ENCODE results near the gene DGCR8. TPM values are rescaled to one million over a fixed set of nuclear protein-coding genes. Genes with fewer than 3 reads are reported as not detected.

DGCR8 gene
- total and polyA plus RNA-seq, 2 of the 4 experiments (the other 2 are of a cell fraction) = 16.7 to 25.3 TPM

- Histone ChIP-seq H3K4me2 (ENCODE audit: low read depth, low read length) (no peak overlapping the region), H2BK15ac (ENCODE audit: low read depth, low read length) (no peak overlapping the region), H2BK20ac (ENCODE audit: low read depth, low read length) (no peak overlapping the region), H3K27ac (ENCODE audit: insufficient read depth, low read length) (no peak overlapping the region), H3K27me3 (ENCODE audit: control insufficient read depth, insufficient read depth, low read length) (no peaks in the 10 kb centered on the region), H4K5ac (ENCODE audit: low read depth, low read length) (no peak overlapping the region), H3K23ac (ENCODE audit: low read depth, low read length) (no peak overlapping the region), H3K14ac (replicated peaks; ENCODE audit: low read depth, low read length) (no peak overlapping the region), H3K79me1 (ENCODE audit: low read depth in 1 of 2, low read length in 2 of 2) (peaks cover 3 to 27% of the 10 kb centered on the region in 2 experiments; a peak in 3 of 4 replicates), H3K36me3 (ENCODE audit: control insufficient read depth, insufficient read depth, low read length) (peaks cover 13% of the 10 kb centered on the region; the same call in 1 of the 2 replicates), H2BK5ac (ENCODE audit: low read depth, low read length, poor library complexity, severe bottlenecking) (no peak overlapping the region), H2AK5ac (ENCODE audit: low read depth, low read length) (no peak overlapping the region), H3K4me1 (ENCODE audit: control insufficient read depth, insufficient read depth, low read length) (peaks cover 16% of the 10 kb centered on the region), H2BK120ac (ENCODE audit: low read depth, low read length) (no peak overlapping the region), H4K91ac (ENCODE audit: insufficient read depth, low read depth, low read length) (no peak overlapping the region), H3K4me3 (ENCODE audit: insufficient read depth, low read depth, low read length) (no peak overlapping the region), H3K9me1 (ENCODE audit: insufficient read depth, low read length) (peaks cover 11% of the 10 kb centered on the region; the same call in 1 of the 2 replicates), H3K4ac (ENCODE audit: low read depth, low read length) (no peak overlapping the region), H3K18ac (ENCODE audit: low read depth, low read length) (no peak overlapping the region), H3K56ac (ENCODE audit: extremely low read depth, insufficient read depth, low read length) (no peak overlapping the region), H4K8ac (ENCODE audit: low read depth in 2 of 2, low read length in 2 of 2) (no peak overlapping the region), H3K9me3 (ENCODE audit: control insufficient read depth, insufficient read depth, low read length) (no peaks in the 10 kb centered on the region), H4K20me1 (ENCODE audit: insufficient read depth, low read length) (peaks cover 16% of the 10 kb centered on the region), H2AK9ac (replicated peaks; ENCODE audit: low read depth, low read length, poor library complexity) (peak overlapping the region; percentile 65), H3K9ac (ENCODE audit: low read depth, low read length) (no peak overlapping the region), H2AFZ (replicated peaks; ENCODE audit: low read length, poor library complexity) (no peak overlapping the region)
- 60% methylated on average over 1 of the region's 21 CpGs; no CpG with 5 or more reads in 1 of the 2 experiments for WGBS, 2 experiments (ENCODE audit: extremely low coverage in 2 of 2, insufficient read length in 1 of 2)
- intact Hi-C loops (cut with micrococcal nuclease) (no loop called here), dilution Hi-C loops (cut with HindIII; ENCODE audit: low sequenced_read_pairs, unreplicated experiment) (no loop called here), in situ Hi-C loops (cut with MboI; ENCODE audit: low sequenced_read_pairs) (no loop called here)
- TSS peak; percentile 78 for BruUV-seq (replicated peaks)
- CTCF ChIA-PET = no interaction called here
- TF ChIP-seq CEBPB (IDR thresholded peaks at IDR 0.05; ENCODE audit: low read depth, low read length) = no peak
- DNase-seq = no peak
- POLR2A ChIA-PET (ENCODE audit: unreplicated experiment) = no interaction called here
- no peak for ATAC-seq (ENCODE audit: low read depth)
Measured at GRCh38 chr22:20145832-20146223, 65.8 kb downstream of the DGCR8 start.
